Suprapubic skin (tissue), 4 donors: ENCODE data around the gene HEBP2. TPM values are rescaled to one million over a fixed set of nuclear protein-coding genes. Genes with fewer than 3 reads are reported as not detected.

Experiments used
- DNase-seq, 2 donors: peaks; one replicate each; pipeline ENCODE4 v3.0.0-alpha.2; 2019; ENCODE audit warnings: low spot score in 2 of 2
- H3K27ac ChIP-seq: fragments of 200-600 bp; sonication (generic); one replicate; pipeline ENCODE4 v1.5.1; 2019
- H3K27me3 ChIP-seq: fragments of 200-600 bp; sonication (generic); one replicate; pipeline ENCODE4 v1.5.1; 2019
- H3K36me3 ChIP-seq: fragments of 200-600 bp; sonication (generic); one replicate; pipeline ENCODE4 v1.5.1; 2019
- H3K4me1 ChIP-seq: fragments of 200-600 bp; sonication (generic); one replicate; pipeline ENCODE4 v1.5.1; 2019
- H3K4me3 ChIP-seq: fragments of 200-600 bp; sonication (generic); one replicate; pipeline ENCODE4 v1.5.1; 2019; ENCODE audit warnings: mild to moderate bottlenecking
- H3K9me3 ChIP-seq: fragments of 200-600 bp; sonication (generic); one replicate; pipeline ENCODE4 v1.5.1; 2019
- EP300 ChIP-seq: sonication (generic); formaldehyde crosslinking; IDR thresholded peaks from one replicate; pipeline ENCODE4 v1.6.1; 2017; ENCODE audit warnings: antibody characterized with exemption
- POLR2A ChIP-seq, 2 donors: fragments of 450-650 bp; IDR thresholded peaks; one replicate each; pipeline ENCODE4 v1.6.1; 2017; ENCODE audit warnings: antibody characterized with exemption in 2 of 2, mild to moderate bottlenecking in 2 of 2, moderate library complexity in 2 of 2
- POLR2AphosphoS5 ChIP-seq, 3 donors: sonication (generic); formaldehyde crosslinking; IDR thresholded peaks; one replicate each; pipeline ENCODE4 v1.6.1; 2017; ENCODE audit warnings: antibody characterized with exemption in 3 of 3
- WGBS: methylation state at CpG from one replicate; pipeline ENCODE4 v1.1.5; 2018; 5-methylcytosine and 5-hydroxymethylcytosine counted together
- total RNA-seq, 4 donors: library from RNA; depleted of rRNA; stranded (reverse); fragments of >200 nt; gene quantifications; one replicate each; pipeline ENCODE4 v1.1.0, GENCODE V29; 2016
- TF ChIP-seq, protein P1 (sequence below), 2 donors: fragments of 200-600 bp in 1 of 2; fragments of 450-650 bp in 1 of 2; sonication (generic) in 1 of 2; IDR thresholded peaks; one replicate each; pipeline ENCODE4 v1.5.1; 2016 to 2019; ENCODE audit warnings: antibody characterized with exemption in 2 of 2, mild to moderate bottlenecking in 1 of 2, moderate library complexity in 1 of 2

HEBP2 gene
- total RNA-seq, 4 donors from 2014 or later: 37.7 to 82.9 (median 56.3) TPM

DNA sequence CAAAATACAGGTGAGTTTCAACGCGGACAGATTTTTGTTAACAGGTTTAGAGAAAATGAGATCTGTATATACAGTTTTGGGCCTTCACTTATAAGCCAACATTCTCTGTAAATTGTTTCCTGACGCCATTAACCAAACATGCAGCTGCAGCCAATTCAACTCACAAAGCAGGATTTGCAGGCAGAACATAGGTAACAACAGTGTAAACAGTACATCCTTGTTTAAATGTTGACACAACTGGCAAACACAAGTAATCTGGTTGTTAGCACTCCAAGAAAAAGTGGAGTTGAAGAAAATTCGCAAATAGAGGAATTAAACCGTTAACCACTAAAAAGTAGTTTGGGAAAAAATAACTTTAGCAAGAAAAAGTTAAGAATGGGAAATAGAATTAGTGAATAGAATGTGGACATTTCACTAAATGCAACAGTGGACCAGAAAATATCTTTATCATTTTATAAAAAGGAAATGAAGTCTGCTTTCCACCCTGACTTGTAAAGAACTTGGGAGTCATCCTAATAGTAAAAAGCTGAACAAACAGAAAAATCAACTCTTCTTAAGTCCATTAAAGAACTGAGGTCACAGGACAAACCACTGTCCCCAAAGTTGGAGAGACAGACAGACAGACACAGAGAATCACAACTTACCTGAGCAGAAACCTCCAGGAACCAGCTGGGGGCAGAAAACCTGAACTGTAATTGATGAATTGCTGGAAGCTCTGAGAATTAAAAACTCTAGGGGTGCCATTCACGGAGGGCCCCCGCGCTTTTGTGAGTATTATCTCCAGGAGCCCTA is 16.2 kb upstream of the HEBP2 start:
- Histone ChIP-seq H3K36me3 (no peaks in the 10 kb centered on the region), H3K9me3 (no peaks in the 10 kb centered on the region), H3K4me1 (no peaks in the 10 kb centered on the region), H3K27ac (no peak overlapping the region), H3K4me3 (no peak overlapping the region), H3K27me3 (no peaks in the 10 kb centered on the region)
- TF ChIP-seq POLR2AphosphoS5 (IDR thresholded peaks at IDR 0.05) (no peak), EP300 (no peak), POLR2A (IDR thresholded peaks at IDR 0.05) (no peak)
- TF ChIP-seq, protein P1, sequence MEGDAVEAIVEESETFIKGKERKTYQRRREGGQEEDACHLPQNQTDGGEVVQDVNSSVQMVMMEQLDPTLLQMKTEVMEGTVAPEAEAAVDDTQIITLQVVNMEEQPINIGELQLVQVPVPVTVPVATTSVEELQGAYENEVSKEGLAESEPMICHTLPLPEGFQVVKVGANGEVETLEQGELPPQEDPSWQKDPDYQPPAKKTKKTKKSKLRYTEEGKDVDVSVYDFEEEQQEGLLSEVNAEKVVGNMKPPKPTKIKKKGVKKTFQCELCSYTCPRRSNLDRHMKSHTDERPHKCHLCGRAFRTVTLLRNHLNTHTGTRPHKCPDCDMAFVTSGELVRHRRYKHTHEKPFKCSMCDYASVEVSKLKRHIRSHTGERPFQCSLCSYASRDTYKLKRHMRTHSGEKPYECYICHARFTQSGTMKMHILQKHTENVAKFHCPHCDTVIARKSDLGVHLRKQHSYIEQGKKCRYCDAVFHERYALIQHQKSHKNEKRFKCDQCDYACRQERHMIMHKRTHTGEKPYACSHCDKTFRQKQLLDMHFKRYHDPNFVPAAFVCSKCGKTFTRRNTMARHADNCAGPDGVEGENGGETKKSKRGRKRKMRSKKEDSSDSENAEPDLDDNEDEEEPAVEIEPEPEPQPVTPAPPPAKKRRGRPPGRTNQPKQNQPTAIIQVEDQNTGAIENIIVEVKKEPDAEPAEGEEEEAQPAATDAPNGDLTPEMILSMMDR (IDR thresholded peaks at IDR 0.05): no peak
- 78% methylated on average over 8 of the region's 8 CpGs for WGBS
- no peak for DNase-seq

DNA sequence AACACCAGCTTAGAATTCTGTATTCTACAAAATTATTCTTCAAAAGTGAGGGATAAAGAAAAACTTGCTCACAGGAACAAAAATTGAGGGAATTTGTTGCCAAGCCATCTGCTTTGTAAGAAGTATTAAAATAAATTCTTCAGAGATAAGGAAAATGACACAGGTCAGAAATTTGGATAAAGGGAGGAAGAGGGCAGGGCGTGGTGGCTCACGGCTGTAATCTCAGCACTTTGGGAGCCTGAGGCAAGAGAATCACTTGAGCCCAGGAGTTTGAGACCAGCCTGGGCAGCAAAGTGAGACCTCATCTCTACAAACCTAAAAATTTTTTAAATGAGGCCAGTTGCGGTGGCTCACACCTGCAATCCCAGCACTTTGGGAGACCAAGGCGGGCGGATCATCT is 14.5 kb upstream of the HEBP2 start:
- no peaks in the 10 kb centered on the region for H3K36me3 ChIP-seq
- no peak for DNase-seq
- no peak overlapping the region for H3K4me3 ChIP-seq
- WGBS: 84% methylated on average over 5 of the region's 5 CpGs
- TF ChIP-seq, protein P1 (IDR thresholded peaks at IDR 0.05): no peak
- no peak for TF ChIP-seq EP300
- TF ChIP-seq POLR2AphosphoS5 (IDR thresholded peaks at IDR 0.05): no peak
- TF ChIP-seq POLR2A (IDR thresholded peaks at IDR 0.05): no peak
- no peaks in the 10 kb centered on the region for H3K27me3 ChIP-seq
- no peak overlapping the region for H3K27ac ChIP-seq
- H3K4me1 ChIP-seq: no peaks in the 10 kb centered on the region
- no peaks in the 10 kb centered on the region for H3K9me3 ChIP-seq

- H3K27me3 ChIP-seq: no peaks in the 10 kb centered on the region
- 88% methylated on average over 5 of the region's 5 CpGs for WGBS
These were observed 9.9 kb upstream of the HEBP2 start for GRCh38 chr6:138393871-138394783.

DNA sequence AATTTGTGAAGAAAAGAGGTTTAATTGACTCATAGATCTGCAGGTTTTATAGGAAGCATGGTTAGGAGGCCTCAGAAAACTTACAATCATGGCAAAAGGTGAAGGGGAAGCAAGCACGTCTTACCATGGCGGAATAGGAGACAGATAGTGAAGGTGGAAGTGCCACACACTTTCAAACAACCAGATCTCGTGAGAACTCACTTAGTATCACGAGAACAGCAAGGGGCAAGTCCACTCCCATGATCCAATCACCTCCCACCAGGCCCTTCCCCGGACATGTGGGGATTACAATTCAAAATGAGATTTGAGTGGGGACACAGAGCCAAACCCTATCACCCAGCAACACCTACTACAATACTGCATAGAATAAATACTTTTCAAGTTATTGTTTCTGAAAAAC is 7.3 kb upstream of the HEBP2 start:
- Histone ChIP-seq H3K36me3 (no peaks in the 10 kb centered on the region), H3K9me3 (no peaks in the 10 kb centered on the region), H3K27ac (no peak overlapping the region), H3K4me1 (no peaks in the 10 kb centered on the region), H3K4me3 (no peak overlapping the region), H3K27me3 (no peaks in the 10 kb centered on the region)
- TF ChIP-seq EP300 (no peak), POLR2A (IDR thresholded peaks at IDR 0.05) (no peak), POLR2AphosphoS5 (IDR thresholded peaks at IDR 0.05) (no peak)
- TF ChIP-seq, protein P1 (IDR thresholded peaks at IDR 0.05): no peak
- WGBS: 88% methylated on average over 5 of the region's 5 CpGs
- no peak for DNase-seq

More at GRCh38 chr6:138393871-138394783, 9.9 kb upstream of the HEBP2 start:
- no peak overlapping the region for H3K27ac ChIP-seq
- H3K9me3 ChIP-seq: no peaks in the 10 kb centered on the region
- H3K4me3 ChIP-seq: no peak overlapping the region
- TF ChIP-seq POLR2AphosphoS5 (IDR thresholded peaks at IDR 0.05) (no peak), EP300 (no peak), POLR2A (IDR thresholded peaks at IDR 0.05) (no peak)
- TF ChIP-seq, protein P1 (IDR thresholded peaks at IDR 0.05): no peak
- DNase-seq: no peak
- H3K36me3 ChIP-seq: no peaks in the 10 kb centered on the region
- no peaks in the 10 kb centered on the region for H3K4me1 ChIP-seq
